Measurements from ENCODE around the gene TMEM30B. TPM values are rescaled to one million over a fixed set of nuclear protein-coding genes. Genes with fewer than 3 reads are reported as not detected.
A peak's percentile ranks its signal among the peaks of the same experiment; 100 is the strongest.

The TMEM30B gene
- total and polyA plus RNA-seq, 2 of the 13 experiments (the other 11 are each of a cell fraction or from before 2014, with no cell fraction given): not detected

DNA sequence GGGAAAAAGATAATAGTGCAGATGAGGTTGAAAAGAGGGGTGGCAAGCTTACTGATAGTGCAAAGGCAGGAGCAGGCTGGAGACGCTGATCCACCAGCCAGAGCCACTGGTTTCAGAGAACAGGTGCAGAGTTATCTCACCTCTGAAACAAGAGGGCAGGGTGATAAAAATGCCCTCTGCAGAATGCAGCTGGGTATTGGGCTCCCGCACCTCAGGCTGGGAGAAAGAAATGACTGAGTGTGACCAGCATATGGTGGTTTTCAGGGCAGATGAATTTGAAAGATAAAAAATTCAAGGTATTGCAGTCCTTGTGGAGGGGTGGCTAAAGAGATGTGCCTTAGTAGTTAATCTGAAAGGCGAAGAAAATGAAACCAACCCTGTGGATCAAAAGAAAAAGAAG, 2.9 kb upstream of the TMEM30B start:
- TF ChIP-seq ZBTB21 (CRISPR knock-in tag; IDR thresholded peaks at IDR 0.05) (no peak), NAIF1 (CRISPR knock-in tag; IDR thresholded peaks at IDR 0.05; ENCODE audit: borderline replicate concordance) (no peak), PHB2 (IDR thresholded peaks at IDR 0.05; ENCODE audit: partially characterized antibody) (no peak), KDM2A (CRISPR knock-in tag; IDR thresholded peaks at IDR 0.05; ENCODE audit: borderline replicate concordance, low read depth) (no peak), ESRRA (CRISPR knock-in tag; IDR thresholded peaks at IDR 0.05; ENCODE audit: low read depth) (no peak), CAMTA2 (CRISPR knock-in tag; IDR thresholded peaks at IDR 0.05; ENCODE audit: borderline replicate concordance) (no peak), ZNF12 (CRISPR knock-in tag; IDR thresholded peaks at IDR 0.05) (no peak), CENPX (CRISPR knock-in tag; IDR thresholded peaks at IDR 0.05) (no peak), SATB2 (CRISPR knock-in tag; IDR thresholded peaks at IDR 0.05) (no peak), ZNF251 (CRISPR knock-in tag; IDR thresholded peaks at IDR 0.05) (no peak), SP5 (CRISPR knock-in tag; IDR thresholded peaks at IDR 0.05; ENCODE audit: borderline replicate concordance, low read depth) (no peak), GLI4 (CRISPR knock-in tag; IDR thresholded peaks at IDR 0.05; ENCODE audit: borderline replicate concordance) (no peak)
- TF ChIP-seq, protein P1, sequence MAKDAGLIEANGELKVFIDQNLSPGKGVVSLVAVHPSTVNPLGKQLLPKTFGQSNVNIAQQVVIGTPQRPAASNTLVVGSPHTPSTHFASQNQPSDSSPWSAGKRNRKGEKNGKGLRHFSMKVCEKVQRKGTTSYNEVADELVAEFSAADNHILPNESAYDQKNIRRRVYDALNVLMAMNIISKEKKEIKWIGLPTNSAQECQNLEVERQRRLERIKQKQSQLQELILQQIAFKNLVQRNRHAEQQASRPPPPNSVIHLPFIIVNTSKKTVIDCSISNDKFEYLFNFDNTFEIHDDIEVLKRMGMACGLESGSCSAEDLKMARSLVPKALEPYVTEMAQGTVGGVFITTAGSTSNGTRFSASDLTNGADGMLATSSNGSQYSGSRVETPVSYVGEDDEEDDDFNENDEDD (CRISPR knock-in tag; IDR thresholded peaks at IDR 0.05; ENCODE audit: borderline replicate concordance): no peak
- TF ChIP-seq, protein P2, sequence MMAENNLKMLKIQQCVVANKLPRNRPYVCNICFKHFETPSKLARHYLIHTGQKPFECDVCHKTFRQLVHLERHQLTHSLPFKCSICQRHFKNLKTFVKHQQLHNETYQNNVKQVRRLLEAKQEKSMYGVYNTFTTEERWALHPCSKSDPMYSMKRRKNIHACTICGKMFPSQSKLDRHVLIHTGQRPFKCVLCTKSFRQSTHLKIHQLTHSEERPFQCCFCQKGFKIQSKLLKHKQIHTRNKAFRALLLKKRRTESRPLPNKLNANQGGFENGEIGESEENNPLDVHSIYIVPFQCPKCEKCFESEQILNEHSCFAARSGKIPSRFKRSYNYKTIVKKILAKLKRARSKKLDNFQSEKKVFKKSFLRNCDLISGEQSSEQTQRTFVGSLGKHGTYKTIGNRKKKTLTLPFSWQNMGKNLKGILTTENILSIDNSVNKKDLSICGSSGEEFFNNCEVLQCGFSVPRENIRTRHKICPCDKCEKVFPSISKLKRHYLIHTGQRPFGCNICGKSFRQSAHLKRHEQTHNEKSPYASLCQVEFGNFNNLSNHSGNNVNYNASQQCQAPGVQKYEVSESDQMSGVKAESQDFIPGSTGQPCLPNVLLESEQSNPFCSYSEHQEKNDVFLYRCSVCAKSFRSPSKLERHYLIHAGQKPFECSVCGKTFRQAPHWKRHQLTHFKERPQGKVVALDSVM (CRISPR knock-in tag; IDR thresholded peaks at IDR 0.05): no peak
- TF ChIP-seq, protein P3, sequence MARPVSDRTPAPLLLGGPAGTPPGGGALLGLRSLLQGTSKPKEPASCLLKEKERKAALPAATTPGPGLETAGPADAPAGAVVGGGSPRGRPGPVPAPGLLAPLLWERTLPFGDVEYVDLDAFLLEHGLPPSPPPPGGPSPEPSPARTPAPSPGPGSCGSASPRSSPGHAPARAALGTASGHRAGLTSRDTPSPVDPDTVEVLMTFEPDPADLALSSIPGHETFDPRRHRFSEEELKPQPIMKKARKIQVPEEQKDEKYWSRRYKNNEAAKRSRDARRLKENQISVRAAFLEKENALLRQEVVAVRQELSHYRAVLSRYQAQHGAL (CRISPR knock-in tag; IDR thresholded peaks at IDR 0.05; ENCODE audit: not compliant biosample characterization): no peak
- TF ChIP-seq, protein P4, sequence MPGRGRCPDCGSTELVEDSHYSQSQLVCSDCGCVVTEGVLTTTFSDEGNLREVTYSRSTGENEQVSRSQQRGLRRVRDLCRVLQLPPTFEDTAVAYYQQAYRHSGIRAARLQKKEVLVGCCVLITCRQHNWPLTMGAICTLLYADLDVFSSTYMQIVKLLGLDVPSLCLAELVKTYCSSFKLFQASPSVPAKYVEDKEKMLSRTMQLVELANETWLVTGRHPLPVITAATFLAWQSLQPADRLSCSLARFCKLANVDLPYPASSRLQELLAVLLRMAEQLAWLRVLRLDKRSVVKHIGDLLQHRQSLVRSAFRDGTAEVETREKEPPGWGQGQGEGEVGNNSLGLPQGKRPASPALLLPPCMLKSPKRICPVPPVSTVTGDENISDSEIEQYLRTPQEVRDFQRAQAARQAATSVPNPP (CRISPR knock-in tag; IDR thresholded peaks at IDR 0.05): no peak
- peak overlapping the region; percentile 25; the same call in 1 of the 2 replicates for H3K4me2 ChIP-seq (ENCODE audit: low read depth, low read length)
- no peak overlapping the region for H3K27ac ChIP-seq (ENCODE audit: extremely low read length, insufficient read depth, low read length)
- FAIRE-seq: no peak
- H3K4me1 ChIP-seq (ENCODE audit: insufficient read depth, low read length): peaks cover 31% of the 10 kb centered on the region
- no peak for ATAC-seq
- H3K9me3 ChIP-seq (ENCODE audit: low read length): no peaks in the 10 kb centered on the region
- ChIA-PET POLR2A (no interaction called here), CTCF (ENCODE audit: low intra/inter-chr PET ratio, low total read pairs) (interaction anchor here (3.2 kb wide), 1 partner anchor 14 kb away, joined by 26 read pairs; no protein-coding TSS in a partner anchor)
- H3K27me3 ChIP-seq (ENCODE audit: control insufficient read depth in 1 of 2, insufficient read depth in 2 of 2, low read length in 2 of 2): no peaks in the 10 kb centered on the region; a peak in 1 of 5 replicates
- H3K9ac ChIP-seq (ENCODE audit: insufficient read depth, low read depth, low read length): no peak overlapping the region
- H3K4me3 ChIP-seq (replicated peaks in 1 of 3; ENCODE audit: insufficient read depth in 1 of 3, low read depth in 2 of 3, low read length in 3 of 3): no peak overlapping the region; a peak in 1 of 6 replicates
- no peaks in the 10 kb centered on the region for H4K20me1 ChIP-seq (ENCODE audit: insufficient read depth, low read length)
- 35% methylated on average over 3 of the region's 3 CpGs for WGBS (ENCODE audit: low lambda C conversion rate)
- H3K79me2 ChIP-seq (ENCODE audit: insufficient read depth, low read length): no peaks in the 10 kb centered on the region
- no peak overlapping the region for H2AFZ ChIP-seq (ENCODE audit: low read length)
- in situ Hi-C loops (cut with HindIII; ENCODE audit: extremely low pct_ligation_motif_present, low pct_unique_long_range_greater_than_20kb): loop anchor here (25.0 kb wide), 1 partner anchor 553 kb away; no protein-coding TSS in a partner anchor
- no TSS peak for BruUV-seq (replicated peaks)
- H3K36me3 ChIP-seq (replicated peaks in 1 of 2; ENCODE audit: control insufficient read depth in 1 of 2, insufficient read depth in 2 of 2, low read length in 2 of 2): no peaks in the 10 kb centered on the region
- intact Hi-C loops (cut with micrococcal nuclease; ENCODE audit: unreplicated experiment): no loop called here
- no peak for DNase-seq (ENCODE audit: low spot score)

Measured in HepG2 (cell line).